Measurements from ENCODE around the gene CPB2.
A peak's percentile ranks its signal among the peaks of the same experiment; 100 is the strongest.

Gene CPB2

GRCh38 chr13:46100191-46100815 lies 4.5 kb downstream of the CPB2 start:
- no peak for DNase-seq (ENCODE audit: low read depth)

GRCh38 chr13:46097663-46098062 lies 7.2 kb downstream of the CPB2 start:
- DNase-seq (ENCODE audit: low read depth): no peak

GRCh38 chr13:46097015-46097414 lies 7.8 kb downstream of the CPB2 start:
- no peak for DNase-seq (ENCODE audit: low read depth)

- no peak for DNase-seq (ENCODE audit: low read depth)
Measured at GRCh38 chr13:46094478-46094877, 10.4 kb downstream of the CPB2 start.

GRCh38 chr13:46088821-46089562 lies 15.8 kb downstream of the CPB2 start:
- no peak for DNase-seq (ENCODE audit: low read depth)

- no peak for DNase-seq (ENCODE audit: low read depth)
Measured at GRCh38 chr13:46087481-46087880, 17.4 kb downstream of the CPB2 start.

GRCh38 chr13:46086985-46087384 lies 17.8 kb downstream of the CPB2 start:
- no peak for DNase-seq (ENCODE audit: low read depth)

- no peak for DNase-seq (ENCODE audit: low read depth)
Measured at GRCh38 chr13:46086421-46086922, 18.4 kb downstream of the CPB2 start.

- no peak for DNase-seq (ENCODE audit: low read depth)
Measured at GRCh38 chr13:46085737-46086136, 19.1 kb downstream of the CPB2 start.

- no peak for DNase-seq (ENCODE audit: low read depth)
Measured at GRCh38 chr13:46082324-46082723, 22.5 kb downstream of the CPB2 start.

- DNase-seq (ENCODE audit: low read depth): no peak
Measured at GRCh38 chr13:46079770-46080169, 25.1 kb downstream of the CPB2 start.

GRCh38 chr13:46077265-46077664 lies 27.6 kb downstream of the CPB2 start:
- no peak for DNase-seq (ENCODE audit: low read depth)

- no peak for DNase-seq (ENCODE audit: low read depth)
Measured at GRCh38 chr13:46076827-46077226, 28.0 kb downstream of the CPB2 start.

GRCh38 chr13:46075811-46076210 lies 29.0 kb downstream of the CPB2 start:
- no peak for DNase-seq (ENCODE audit: low read depth)

GRCh38 chr13:46071590-46072249 lies 33.1 kb downstream of the CPB2 start:
- DNase-seq (ENCODE audit: low read depth): no peak

GRCh38 chr13:46063292-46063691 lies 41.5 kb downstream of the CPB2 start:
- DNase-seq (ENCODE audit: low read depth): no peak

- DNase-seq (ENCODE audit: low read depth): peak; percentile 9
Measured at GRCh38 chr13:46062185-46062584, 42.6 kb downstream of the CPB2 start.

- no peak for DNase-seq (ENCODE audit: low read depth)
Measured at GRCh38 chr13:46059405-46059804, 45.4 kb downstream of the CPB2 start.

GRCh38 chr13:46058268-46058667 lies 46.6 kb downstream of the CPB2 start:
- no peak for DNase-seq (ENCODE audit: low read depth)

- DNase-seq (ENCODE audit: low read depth): no peak
Measured at GRCh38 chr13:46057256-46058015, 47.4 kb downstream of the CPB2 start.

GRCh38 chr13:46053162-46054012 lies 51.4 kb downstream of the CPB2 start:
- no peak for DNase-seq (ENCODE audit: low read depth)
